Stimulated activated CD8-positive, alpha-beta memory T cell treated with anti-CD3 and anti-CD28 coated beads, Interleukin-7, amount 100 ng/mL, for 4 hours (primary cell): ENCODE data around the gene ADGRB2.
A peak's percentile ranks its signal among the peaks of the same experiment; 100 is the strongest.

Experiments
- DNase-seq, 2 donors: peaks; one replicate each; pipeline ENCODE4 v3.0.0-alpha.2; 2020; ENCODE audit warnings: low read depth in 2 of 2

ADGRB2 gene

GRCh38 chr1:31702836-31703404, 61.2 kb downstream of the ADGRB2 start:
- DNase-seq = no peak

- DNase-seq = no peak
These were observed 62.9 kb downstream of the ADGRB2 start for GRCh38 chr1:31701091-31701736.

GRCh38 chr1:31700468-31701090, 63.6 kb downstream of the ADGRB2 start:
- no peak for DNase-seq

GRCh38 chr1:31699341-31699891, 64.7 kb downstream of the ADGRB2 start:
- peak in 1 of 2 donors; percentile 15 for DNase-seq

GRCh38 chr1:31697369-31697984, 66.7 kb downstream of the ADGRB2 start:
- DNase-seq = no peak

GRCh38 chr1:31696242-31696641, 67.9 kb downstream of the ADGRB2 start:
- no peak for DNase-seq

GRCh38 chr1:31695327-31695726, 68.8 kb downstream of the ADGRB2 start:
- no peak for DNase-seq

GRCh38 chr1:31694964-31695313, 69.2 kb downstream of the ADGRB2 start:
- no peak for DNase-seq

- DNase-seq = no peak
These were observed 69.8 kb downstream of the ADGRB2 start for GRCh38 chr1:31694069-31694963.

GRCh38 chr1:31693231-31693630, 70.9 kb downstream of the ADGRB2 start:
- DNase-seq = no peak

- DNase-seq = no peak
These were observed 72.2 kb downstream of the ADGRB2 start for GRCh38 chr1:31691951-31692350.

GRCh38 chr1:31691446-31691845, 72.7 kb downstream of the ADGRB2 start:
- DNase-seq = no peak

- DNase-seq = no peak
These were observed 73.2 kb downstream of the ADGRB2 start for GRCh38 chr1:31690921-31691320.

- DNase-seq = no peak
These were observed 74.3 kb downstream of the ADGRB2 start for GRCh38 chr1:31689854-31690253.

- no peak for DNase-seq
These were observed 74.8 kb downstream of the ADGRB2 start for GRCh38 chr1:31689379-31689778.

GRCh38 chr1:31688233-31688918, 75.8 kb downstream of the ADGRB2 start:
- no peak for DNase-seq

GRCh38 chr1:31687601-31688000, 76.5 kb downstream of the ADGRB2 start:
- no peak for DNase-seq

- DNase-seq = no peak
These were observed 78.3 kb downstream of the ADGRB2 start for GRCh38 chr1:31685795-31686194.

GRCh38 chr1:31683997-31684396, 80.1 kb downstream of the ADGRB2 start:
- DNase-seq = no peak

- DNase-seq = no peak
These were observed 82.7 kb downstream of the ADGRB2 start for GRCh38 chr1:31681415-31681814.

- DNase-seq = no peak
These were observed 84.4 kb downstream of the ADGRB2 start for GRCh38 chr1:31679676-31680230.
